Epithelial cell of proximal tubule (primary cell): Measurements from ENCODE around the gene ENTPD6. TPM values are rescaled to one million over a fixed set of nuclear protein-coding genes. Genes with fewer than 3 reads are reported as not detected.

ENCODE experiments used
- DNase-seq: peaks from one replicate; pipeline ENCODE4 v3.0.0-alpha.2; 2011; ENCODE audit warnings: low read depth
- H3K4me3 ChIP-seq: 2 replicates; pipeline ENCODE4 v1.5.1; 2011; ENCODE audit warnings: low read depth, mild to moderate bottlenecking, low read length
- total RNA-seq: library from RNA; depleted of rRNA; stranded (reverse); fragments of >200 nt; gene quantifications from 2 replicates; pipeline ENCODE4 v1.2.3, GENCODE V29; 2015
- TF ChIP-seq, protein P1 (sequence below): conservative IDR thresholded peaks from 2 replicates; pipeline ENCODE4 v1.5.1; 2012; ENCODE audit warnings: low read depth, mild to moderate bottlenecking, low read length

The ENTPD6 gene
- total RNA-seq, 1 donor from 2014 or later = 76.5 TPM

DNA sequence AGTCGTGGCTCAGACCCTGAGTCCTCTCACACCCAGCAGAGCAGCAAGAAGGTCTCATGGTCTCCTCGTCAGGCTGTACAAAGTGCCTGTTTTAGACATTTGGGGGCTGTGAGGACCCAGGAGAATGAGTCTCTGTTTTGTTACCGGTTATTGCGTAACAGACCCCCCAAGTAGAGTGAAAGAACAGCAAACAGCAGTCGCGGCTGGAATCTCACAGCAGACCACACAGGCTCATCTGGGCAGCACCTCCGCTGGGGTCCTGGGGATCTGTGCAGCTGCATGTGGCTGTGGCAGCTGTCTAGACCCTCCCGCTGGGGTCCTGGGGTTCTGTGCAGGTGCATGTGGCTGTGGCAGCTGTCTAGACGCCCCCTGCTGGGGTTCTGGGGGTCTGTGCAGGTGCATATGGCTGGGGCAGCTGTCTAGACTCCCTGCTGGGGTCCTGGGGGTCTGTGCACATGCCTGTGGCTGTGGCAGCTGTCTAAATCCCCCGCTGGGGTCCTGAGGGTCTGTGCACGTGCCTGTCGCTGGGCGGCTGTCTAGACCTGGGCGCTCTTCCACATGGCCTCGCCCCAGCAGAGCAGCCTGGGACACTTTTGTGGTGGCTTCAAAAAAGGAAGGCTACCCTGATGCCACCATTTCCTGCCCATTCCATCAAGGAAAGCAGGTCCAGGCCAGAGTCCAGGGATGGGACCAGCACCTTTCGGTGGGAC is 24.7 kb downstream of the ENTPD6 start:
- DNase-seq = no peak
- TF ChIP-seq, protein P1, sequence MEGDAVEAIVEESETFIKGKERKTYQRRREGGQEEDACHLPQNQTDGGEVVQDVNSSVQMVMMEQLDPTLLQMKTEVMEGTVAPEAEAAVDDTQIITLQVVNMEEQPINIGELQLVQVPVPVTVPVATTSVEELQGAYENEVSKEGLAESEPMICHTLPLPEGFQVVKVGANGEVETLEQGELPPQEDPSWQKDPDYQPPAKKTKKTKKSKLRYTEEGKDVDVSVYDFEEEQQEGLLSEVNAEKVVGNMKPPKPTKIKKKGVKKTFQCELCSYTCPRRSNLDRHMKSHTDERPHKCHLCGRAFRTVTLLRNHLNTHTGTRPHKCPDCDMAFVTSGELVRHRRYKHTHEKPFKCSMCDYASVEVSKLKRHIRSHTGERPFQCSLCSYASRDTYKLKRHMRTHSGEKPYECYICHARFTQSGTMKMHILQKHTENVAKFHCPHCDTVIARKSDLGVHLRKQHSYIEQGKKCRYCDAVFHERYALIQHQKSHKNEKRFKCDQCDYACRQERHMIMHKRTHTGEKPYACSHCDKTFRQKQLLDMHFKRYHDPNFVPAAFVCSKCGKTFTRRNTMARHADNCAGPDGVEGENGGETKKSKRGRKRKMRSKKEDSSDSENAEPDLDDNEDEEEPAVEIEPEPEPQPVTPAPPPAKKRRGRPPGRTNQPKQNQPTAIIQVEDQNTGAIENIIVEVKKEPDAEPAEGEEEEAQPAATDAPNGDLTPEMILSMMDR = no peak
- H3K4me3 ChIP-seq = no peak overlapping the region

DNA sequence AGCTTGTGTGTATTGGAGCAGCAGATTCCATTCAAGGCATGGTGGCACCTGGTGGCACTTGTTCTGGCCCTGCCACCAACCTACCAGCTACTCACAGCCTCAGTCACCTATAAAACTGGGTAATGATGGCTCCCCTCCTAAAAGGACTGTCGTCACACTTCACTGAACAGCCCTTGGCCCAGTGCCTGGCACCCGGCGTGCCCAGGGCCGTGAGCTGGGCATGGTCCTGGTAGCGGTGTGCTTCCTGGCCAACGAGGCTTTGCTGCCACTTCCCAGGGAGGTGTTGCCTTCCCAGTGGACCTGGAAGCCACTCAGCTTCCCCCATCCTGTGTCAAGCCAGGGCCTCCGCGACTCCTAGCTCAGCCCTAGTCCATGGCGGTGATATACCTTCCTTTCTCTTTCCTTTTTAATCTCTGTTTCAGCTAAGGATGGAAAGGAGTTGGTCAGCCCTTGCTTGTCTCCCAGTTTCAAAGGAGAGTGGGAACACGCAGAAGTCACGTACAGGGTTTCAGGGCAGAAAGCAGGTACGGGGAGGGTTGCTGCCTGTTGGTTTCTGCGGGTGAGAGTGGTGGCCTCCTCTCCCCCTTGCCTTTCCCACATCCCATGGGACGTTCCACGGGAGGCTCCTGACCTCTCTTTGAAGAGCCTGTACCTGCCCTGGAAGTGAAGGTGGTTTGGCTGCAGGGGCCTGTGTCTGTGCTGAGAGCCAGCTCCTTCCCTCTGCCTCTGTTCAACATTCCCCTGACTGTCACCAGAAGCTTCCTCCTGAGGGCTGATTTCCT is 25.5 kb downstream of the ENTPD6 start:
- DNase-seq = no peak
- TF ChIP-seq, protein P1 = no peak
- no peak overlapping the region for H3K4me3 ChIP-seq

DNA sequence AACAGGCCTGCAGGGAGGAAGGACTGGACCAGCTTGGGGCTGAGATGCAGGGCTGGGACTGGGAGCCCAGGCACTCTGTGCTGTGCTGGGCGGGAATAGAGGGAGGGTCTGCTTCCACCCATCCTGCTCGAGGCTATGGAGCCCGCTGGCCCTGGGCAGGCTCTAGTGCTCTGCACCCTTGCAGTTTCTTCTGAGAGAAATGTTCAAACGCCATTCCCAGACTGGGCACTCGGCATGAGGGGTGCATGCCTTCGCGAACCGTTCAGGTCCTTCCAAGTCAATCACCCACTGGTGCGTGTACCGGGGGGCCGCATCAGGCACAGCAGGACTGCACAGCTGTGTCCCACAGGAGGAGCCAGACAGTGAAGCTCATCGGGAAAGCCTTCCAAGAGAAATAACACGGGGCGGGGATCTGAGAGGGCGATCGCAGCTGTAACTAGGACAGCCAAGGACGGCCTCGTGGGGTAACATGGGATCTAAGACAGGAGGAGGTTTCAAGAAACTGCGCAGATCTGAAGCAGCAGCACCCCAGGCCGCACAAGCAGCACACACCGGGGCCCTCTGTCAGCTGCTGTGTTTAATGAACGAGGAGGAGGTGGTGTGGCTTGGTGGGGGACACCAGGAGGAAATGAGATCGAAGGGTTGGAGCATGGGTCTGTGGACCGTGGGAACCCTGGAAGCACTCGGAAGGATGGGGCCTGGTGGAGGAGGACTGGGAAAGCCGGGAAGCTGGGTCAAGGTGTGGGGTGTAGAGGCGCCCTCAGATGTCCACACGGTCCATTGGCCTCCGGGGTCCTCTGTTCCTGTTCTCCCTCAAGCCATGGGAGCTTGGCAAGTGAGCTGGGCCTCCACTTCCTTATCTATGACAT is 26.3 kb downstream of the ENTPD6 start:
- TF ChIP-seq, protein P1 = no peak
- no peak for DNase-seq
- H3K4me3 ChIP-seq = no peak overlapping the region

DNA sequence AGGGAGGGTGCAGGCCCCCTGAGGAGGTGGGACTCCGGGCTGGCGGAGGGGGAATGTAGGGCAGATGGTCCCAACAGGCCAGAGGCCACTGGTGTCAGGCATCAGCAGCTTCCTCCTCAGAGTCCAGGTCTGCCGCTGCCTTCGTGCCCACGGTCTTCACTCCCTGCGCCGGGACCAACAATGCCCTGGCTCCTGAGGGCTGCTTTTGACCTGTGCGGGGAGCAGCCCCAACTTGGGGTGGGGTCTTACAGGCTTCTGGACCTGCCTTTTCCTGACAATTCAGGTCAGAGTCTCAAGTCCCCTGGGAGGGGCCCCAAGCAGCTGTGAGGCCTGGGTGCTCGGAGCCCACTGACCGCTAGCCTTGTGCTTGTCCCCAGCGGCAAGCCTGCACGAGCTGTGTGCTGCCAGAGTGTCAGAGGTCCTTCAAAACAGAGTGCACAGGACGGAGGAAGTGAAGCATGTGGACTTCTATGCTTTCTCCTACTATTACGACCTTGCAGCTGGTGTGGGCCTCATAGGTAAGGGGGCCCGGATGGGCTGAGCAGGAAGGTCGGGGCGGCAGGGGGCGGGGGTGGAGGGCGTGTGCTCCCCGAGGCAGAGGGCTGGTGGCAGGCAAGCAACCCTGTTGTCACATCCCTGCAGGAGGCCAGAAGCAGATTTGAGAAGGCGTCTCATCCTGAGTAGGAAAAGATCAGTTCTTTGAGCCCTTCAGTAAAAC is 27.1 kb downstream of the ENTPD6 start:
- TF ChIP-seq, protein P1 = no peak
- no peak for DNase-seq
- H3K4me3 ChIP-seq = no peak overlapping the region

DNA sequence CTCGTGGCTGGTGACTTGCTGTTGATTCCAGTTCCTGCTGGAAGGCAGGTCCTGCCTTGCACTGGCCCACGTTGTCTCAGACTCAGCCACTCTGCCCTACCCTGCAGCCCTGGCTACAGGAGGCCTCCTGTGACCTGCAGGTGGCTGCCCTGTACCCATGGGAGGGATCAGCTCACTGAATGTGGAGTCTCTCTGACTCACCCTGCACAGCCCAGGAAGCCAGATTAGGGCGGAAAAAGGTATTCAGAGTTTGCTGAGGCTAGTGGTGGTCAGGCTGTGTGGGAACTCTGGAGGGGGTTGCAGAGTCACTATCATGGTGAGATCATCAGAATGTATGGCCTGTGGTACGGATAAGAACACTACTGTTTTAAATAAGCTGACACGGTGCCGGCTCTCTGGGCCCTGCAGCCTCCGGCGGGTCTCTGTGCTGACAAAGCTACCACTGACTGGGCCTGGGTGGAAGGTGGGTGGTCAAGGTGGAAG is 27.7 kb downstream of the ENTPD6 start:
- DNase-seq = no peak
- TF ChIP-seq, protein P1 = peak; percentile 50
- no peak overlapping the region for H3K4me3 ChIP-seq
